A549 (cell line): Measurements from ENCODE around the gene ALOX15B.

Source experiments
- CHD4 ChIP-seq: fragments of 200-600 bp; sonication (generic); IDR thresholded peaks from 2 replicates; pipeline ENCODE4 v1.6.1; 2016; ENCODE audit warnings: antibody characterized with exemption, mild to moderate bottlenecking, borderline replicate concordance
- CTCF ChIP-seq: fragments of >200 bp; sonication (Bioruptor Twin); formaldehyde crosslinking; IDR thresholded peaks from 3 replicates; pipeline ENCODE4 v1.5.1; 2016
- HDAC2 ChIP-seq: fragments of 200-600 bp; sonication (generic); IDR thresholded peaks from 2 replicates; pipeline ENCODE4 v1.6.1; 2016
- HOXB5 ChIP-seq: fragments of 250-450 bp; sonication (Bioruptor Pico); IDR thresholded peaks from 2 replicates; pipeline ENCODE4 v1.5.0; 2020; ENCODE audit warnings: mild to moderate bottlenecking, moderate library complexity
- KDM1A ChIP-seq: fragments of 200-600 bp; sonication (generic); IDR thresholded peaks from 2 replicates; pipeline ENCODE4 v1.6.1; 2016; ENCODE audit warnings: low read depth, mild to moderate bottlenecking
- MYC ChIP-seq: IDR thresholded peaks from 2 replicates; pipeline ENCODE4 v1.6.1; 2012; ENCODE audit warnings: mild to moderate bottlenecking, inconsistent platforms, low read length, improper control_type of control experiment, borderline replicate concordance
- POLR2A ChIP-seq: IDR thresholded peaks from 2 replicates; pipeline ENCODE4 v1.6.1; 2012; ENCODE audit warnings: mild to moderate bottlenecking, low read length
- RAD21 ChIP-seq, 2 experiments: fragments of >200 bp in 1 of 2; sonication (Bioruptor Twin) in 1 of 2; formaldehyde crosslinking in 1 of 2; IDR thresholded peaks in 1 of 2; conservative IDR thresholded peaks in 1 of 2; 2 replicates in 1 of 2; 3 replicates in 1 of 2; pipeline ENCODE4 v1.6.1; 2012 to 2018; ENCODE audit warnings: inconsistent platforms in 1 of 2
- REST ChIP-seq: fragments of 200-600 bp; sonication (generic); IDR thresholded peaks from 2 replicates; pipeline ENCODE4 v1.6.1; 2016; ENCODE audit warnings: antibody characterized with exemption, mild to moderate bottlenecking, moderate library complexity
- RNF2 ChIP-seq: fragments of 200-600 bp; sonication (generic); IDR thresholded peaks from 2 replicates; pipeline ENCODE4 v1.6.1; 2016; ENCODE audit warnings: low read depth, mild to moderate bottlenecking, antibody characterized with exemption, moderate library complexity, borderline replicate concordance
- SMC3 ChIP-seq: fragments of >200 bp; sonication (Bioruptor Twin); formaldehyde crosslinking; IDR thresholded peaks from 3 replicates; pipeline ENCODE4 v1.6.1; 2018; ENCODE audit warnings: inconsistent platforms
- USF2 ChIP-seq: fragments of 450-650 bp; IDR thresholded peaks from 2 replicates; pipeline ENCODE4 v1.6.1; 2014; ENCODE audit warnings: antibody characterized with exemption

GRCh38 chr17:8012045-8012580 is 26.7 kb upstream of the ALOX15B start:
- TF ChIP-seq USF2: no peak
- TF ChIP-seq CTCF: no peak
- no peak for TF ChIP-seq KDM1A
- no peak for TF ChIP-seq REST
- TF ChIP-seq POLR2A: no peak
- TF ChIP-seq RNF2: no peak
- no peak for TF ChIP-seq SMC3
- no peak for TF ChIP-seq MYC
- no peak for TF ChIP-seq CHD4
- no peak for TF ChIP-seq HOXB5
- no peak for TF ChIP-seq HDAC2
- TF ChIP-seq RAD21 (conservative IDR thresholded peaks at IDR 0.05 in 1 of 2, IDR thresholded peaks at IDR 0.05 in 1 of 2): no peak
